HG03139 (cell line): ENCODE results near the gene TBXT.
"Not testable (repeated sequence)": the region's sequence is repeated elsewhere in the genome, so short reads cannot be mapped to it uniquely, and the experiment has no call there.

Experiments
- ATAC-seq: cut with Tn5 transposase; IDR thresholded peaks from one replicate; pipeline ENCODE4 v1.9.1; 2021; ENCODE audit not compliant: unreplicated experiment

Gene TBXT

GRCh38 chr6:166172546-166172945, 4.9 kb upstream of the TBXT start:
- no peak for ATAC-seq

GRCh38 chr6:166169549-166170421, 2.1 kb upstream of the TBXT start:
- ATAC-seq = no peak

GRCh38 chr6:166168616-166169548, 1.2 kb upstream of the TBXT start:
- no peak for ATAC-seq

GRCh38 chr6:166167258-166167731, 356 bp downstream of the TBXT start:
- ATAC-seq = no peak

- ATAC-seq = no peak
Observed at GRCh38 chr6:166166314-166167257, 1.1 kb downstream of the TBXT start.

- no peak for ATAC-seq
Observed at GRCh38 chr6:166165558-166166313, 1.9 kb downstream of the TBXT start.

GRCh38 chr6:166162599-166163342, 4.9 kb downstream of the TBXT start:
- ATAC-seq = peak; percentile 53

- ATAC-seq = no peak
Observed at GRCh38 chr6:166157930-166158617, 9.6 kb downstream of the TBXT start.

- ATAC-seq = no peak
Observed at GRCh38 chr6:166156942-166157341, 10.7 kb downstream of the TBXT start.

GRCh38 chr6:166153966-166154365, 13.7 kb downstream of the TBXT start:
- ATAC-seq = no peak

- no peak for ATAC-seq
Observed at GRCh38 chr6:166152660-166153059, 15.0 kb downstream of the TBXT start.

- ATAC-seq = no peak
Observed at GRCh38 chr6:166151798-166152197, 15.9 kb downstream of the TBXT start.

GRCh38 chr6:166145751-166146150, 21.9 kb downstream of the TBXT start:
- no peak for ATAC-seq

GRCh38 chr6:166143011-166143410, 24.6 kb downstream of the TBXT start:
- ATAC-seq = no peak

- no peak for ATAC-seq
Observed at GRCh38 chr6:166127624-166128472, 39.8 kb downstream of the TBXT start.

GRCh38 chr6:166123115-166123514, 44.5 kb downstream of the TBXT start:
- not testable (repeated sequence) for ATAC-seq

- ATAC-seq = no peak
Observed at GRCh38 chr6:166121726-166122125, 45.9 kb downstream of the TBXT start.
